ENCODE data around the gene MPP1. TPM values are rescaled to one million over a fixed set of nuclear protein-coding genes. Genes with fewer than 3 reads are reported as not detected.

Gene MPP1
- total and polyA plus RNA-seq, 9 of the 15 experiments (the other 6 are each of a cell fraction or from before 2014, with no cell fraction given): 227 to 395 (median 283) TPM

GRCh38 chrX:154784149-154784995 is 20.9 kb downstream of the MPP1 start (continued):
- no peak for TF ChIP-seq TSHZ1 (CRISPR knock-in tag; IDR thresholded peaks at IDR 0.05)
- TF ChIP-seq EGR1 (conservative IDR thresholded peaks at IDR 0.05): no peak
- no peak for TF ChIP-seq JUND (IDR thresholded peaks at IDR 0.05; ENCODE audit: borderline replicate concordance, low read depth, low read length)
- TF ChIP-seq JUND (tag; IDR thresholded peaks at IDR 0.05; ENCODE audit: borderline replicate concordance, low read depth, low read length): peak; percentile 55; the same call in 1 of the 3 replicates
- TF ChIP-seq CEBPG (CRISPR knock-in tag; IDR thresholded peaks at IDR 0.05): no peak
- no peak for TF ChIP-seq CEBPG (tag; conservative IDR thresholded peaks at IDR 0.05 in 1 of 2, IDR thresholded peaks at IDR 0.05 in 1 of 2)
- TF ChIP-seq SRSF3 (IDR thresholded peaks at IDR 0.05; ENCODE audit: insufficient read depth, low read length): no peak
- TF ChIP-seq AFF4 (CRISPR knock-in tag; IDR thresholded peaks at IDR 0.05): no peak
- TF ChIP-seq ZNF449 (CRISPR knock-in tag; IDR thresholded peaks at IDR 0.05): no peak
- peak; percentile 77 for TF ChIP-seq ZNF316 (IDR thresholded peaks at IDR 0.05)
- no peak for TF ChIP-seq ETS2 (tag; IDR thresholded peaks at IDR 0.05; ENCODE audit: borderline replicate concordance, poor library complexity, severe bottlenecking)
- TF ChIP-seq NCOA2 (IDR thresholded peaks at IDR 0.05; ENCODE audit: partially characterized antibody in 2 of 2): no peak
- TF ChIP-seq USF2 (CRISPR knock-in tag; IDR thresholded peaks at IDR 0.05): peak; percentile 36; the same call in 1 of the 2 replicates
- no peak for TF ChIP-seq HNRNPUL1 (IDR thresholded peaks at IDR 0.05; ENCODE audit: low read length)
- TF ChIP-seq HCFC1 (IDR thresholded peaks at IDR 0.05; ENCODE audit: low read depth, low read length): no peak
- no peak for TF ChIP-seq ATF7 (IDR thresholded peaks at IDR 0.05)
- TF ChIP-seq ZNF324 (CRISPR knock-in tag; IDR thresholded peaks at IDR 0.05): no peak
- no peak for TF ChIP-seq ZNF507 (tag; conservative IDR thresholded peaks at IDR 0.05)
